ENCODE data around the gene KCNQ1. TPM values are rescaled to one million over a fixed set of nuclear protein-coding genes. Genes with fewer than 3 reads are reported as not detected.

The KCNQ1 gene
- total RNA-seq, 1 experiment from 2014 or later: not detected

DNA sequence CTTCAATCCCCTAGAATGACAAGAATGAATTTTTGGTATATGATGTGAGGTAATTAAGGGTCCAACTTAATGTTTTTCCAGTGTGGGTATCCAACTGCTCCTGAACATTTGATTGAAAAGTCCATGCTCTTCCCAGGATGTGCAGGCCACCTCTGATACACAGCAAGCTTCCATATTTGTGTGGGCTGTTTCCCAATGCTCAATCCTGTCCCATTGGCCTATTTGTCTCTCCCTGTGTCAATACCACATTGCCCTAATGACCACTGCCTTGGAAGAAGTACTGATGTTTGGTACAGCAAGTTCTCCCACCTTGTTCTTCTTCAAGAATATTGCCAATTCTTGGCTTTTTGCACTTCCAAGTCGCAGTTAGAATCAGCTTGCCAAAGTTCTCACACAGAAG is 212.1 kb downstream of the KCNQ1 start:
- intact Hi-C loops (cut with micrococcal nuclease): no loop called here
- CTCF ChIA-PET: no interaction called here
- BruUV-seq (replicated peaks): no TSS peak

DNA sequence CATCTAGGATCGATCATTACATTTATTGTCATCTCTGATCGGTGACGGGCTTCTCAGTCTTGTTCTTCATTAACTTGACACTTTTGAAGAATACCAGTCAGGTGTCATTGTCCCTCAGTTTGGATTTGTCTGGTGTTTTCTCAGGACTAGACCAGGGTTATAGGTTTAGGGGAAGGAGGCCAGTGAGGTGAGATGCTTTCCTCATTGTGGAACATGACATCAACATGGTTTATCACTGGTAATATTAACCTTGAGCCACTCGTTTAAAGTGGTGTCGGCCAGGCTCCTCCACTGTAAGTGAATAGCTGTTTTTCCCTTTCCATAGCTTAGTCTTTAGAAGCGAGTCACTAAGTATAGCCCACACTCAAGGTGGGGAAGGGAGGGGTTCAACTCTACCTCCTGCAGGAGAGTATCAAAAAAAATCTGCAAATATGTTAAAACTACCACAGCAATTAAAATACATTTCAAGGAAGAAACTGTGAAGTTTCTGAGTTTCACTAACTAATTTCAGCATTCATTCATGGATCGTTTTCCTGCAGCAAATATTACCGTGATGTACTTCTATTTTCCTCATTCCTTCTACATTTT is 213.0 kb downstream of the KCNQ1 start:
- CTCF ChIA-PET: interaction anchor here (0.7 kb wide), 1 partner anchor 12 kb away, joined by 3 read pairs; no protein-coding TSS in a partner anchor
- peaks cover 5% of the 10 kb centered on the region for H3K4me1 Mint-ChIP-seq (ENCODE audit: insufficient read depth, unreplicated experiment)
- H3K9me3 Mint-ChIP-seq (ENCODE audit: unreplicated experiment): peaks cover 7% of the 10 kb centered on the region
- POLR2A ChIA-PET: no interaction called here
- DNase-seq (ENCODE audit: unreplicated experiment): no peak
- H3K4me3 Mint-ChIP-seq (ENCODE audit: unreplicated experiment): no peak overlapping the region
- no peaks in the 10 kb centered on the region for H3K36me3 Mint-ChIP-seq (ENCODE audit: insufficient read depth, unreplicated experiment)
- TF ChIP-seq, protein P1, sequence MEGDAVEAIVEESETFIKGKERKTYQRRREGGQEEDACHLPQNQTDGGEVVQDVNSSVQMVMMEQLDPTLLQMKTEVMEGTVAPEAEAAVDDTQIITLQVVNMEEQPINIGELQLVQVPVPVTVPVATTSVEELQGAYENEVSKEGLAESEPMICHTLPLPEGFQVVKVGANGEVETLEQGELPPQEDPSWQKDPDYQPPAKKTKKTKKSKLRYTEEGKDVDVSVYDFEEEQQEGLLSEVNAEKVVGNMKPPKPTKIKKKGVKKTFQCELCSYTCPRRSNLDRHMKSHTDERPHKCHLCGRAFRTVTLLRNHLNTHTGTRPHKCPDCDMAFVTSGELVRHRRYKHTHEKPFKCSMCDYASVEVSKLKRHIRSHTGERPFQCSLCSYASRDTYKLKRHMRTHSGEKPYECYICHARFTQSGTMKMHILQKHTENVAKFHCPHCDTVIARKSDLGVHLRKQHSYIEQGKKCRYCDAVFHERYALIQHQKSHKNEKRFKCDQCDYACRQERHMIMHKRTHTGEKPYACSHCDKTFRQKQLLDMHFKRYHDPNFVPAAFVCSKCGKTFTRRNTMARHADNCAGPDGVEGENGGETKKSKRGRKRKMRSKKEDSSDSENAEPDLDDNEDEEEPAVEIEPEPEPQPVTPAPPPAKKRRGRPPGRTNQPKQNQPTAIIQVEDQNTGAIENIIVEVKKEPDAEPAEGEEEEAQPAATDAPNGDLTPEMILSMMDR (IDR thresholded peaks at IDR 0.05; ENCODE audit: unreplicated experiment): no peak
- H3K27ac Mint-ChIP-seq (ENCODE audit: low read depth, unreplicated experiment): no peak overlapping the region
- intact Hi-C loops (cut with micrococcal nuclease): no loop called here
- H3K27me3 Mint-ChIP-seq (ENCODE audit: insufficient read depth, unreplicated experiment): no peaks in the 10 kb centered on the region
- no TSS peak for BruUV-seq (replicated peaks)

More for the DNA sequence above, 212.1 kb downstream of the KCNQ1 start:
- peaks cover 7% of the 10 kb centered on the region for H3K9me3 Mint-ChIP-seq (ENCODE audit: unreplicated experiment)
- no peak for DNase-seq (ENCODE audit: unreplicated experiment)
- no peaks in the 10 kb centered on the region for H3K27me3 Mint-ChIP-seq (ENCODE audit: insufficient read depth, unreplicated experiment)
- no peak overlapping the region for H3K4me3 Mint-ChIP-seq (ENCODE audit: unreplicated experiment)
- H3K36me3 Mint-ChIP-seq (ENCODE audit: insufficient read depth, unreplicated experiment): no peaks in the 10 kb centered on the region
- POLR2A ChIA-PET: no interaction called here
- H3K27ac Mint-ChIP-seq (ENCODE audit: low read depth, unreplicated experiment): no peak overlapping the region
- H3K4me1 Mint-ChIP-seq (ENCODE audit: insufficient read depth, unreplicated experiment): peaks cover 5% of the 10 kb centered on the region
- TF ChIP-seq, protein P1 (IDR thresholded peaks at IDR 0.05; ENCODE audit: unreplicated experiment): no peak

DNA sequence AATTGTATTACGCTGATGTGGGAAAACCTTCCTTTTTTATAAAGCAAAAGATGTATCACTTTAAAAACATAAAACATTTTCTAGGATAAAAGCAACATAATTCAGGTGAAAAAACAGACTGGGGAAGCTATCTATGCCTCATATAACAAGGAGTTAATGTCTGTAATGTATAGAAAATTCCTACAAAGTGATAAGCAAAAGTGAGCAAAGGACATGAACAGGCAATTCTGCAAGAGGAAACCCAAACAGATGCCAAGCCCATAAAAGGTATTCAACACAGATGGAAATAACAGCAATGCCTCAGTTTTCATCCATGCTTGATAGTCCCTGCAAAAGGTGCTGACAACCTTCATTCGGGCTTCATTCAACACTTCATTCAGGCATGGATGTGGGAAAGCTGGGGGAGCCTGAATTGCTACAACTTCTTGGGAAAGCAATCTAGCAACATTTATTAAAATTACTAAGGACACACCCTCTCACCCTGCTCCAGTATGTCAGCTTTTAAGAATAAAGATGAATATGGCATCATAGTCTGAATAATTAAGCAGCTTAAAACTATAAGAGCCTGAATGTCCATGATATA is 215.6 kb downstream of the KCNQ1 start:
- H3K27ac Mint-ChIP-seq (ENCODE audit: low read depth, unreplicated experiment): no peak overlapping the region
- intact Hi-C loops (cut with micrococcal nuclease): no loop called here
- DNase-seq (ENCODE audit: unreplicated experiment): no peak
- BruUV-seq (replicated peaks): no TSS peak
- H3K27me3 Mint-ChIP-seq (ENCODE audit: insufficient read depth, unreplicated experiment): no peaks in the 10 kb centered on the region
- TF ChIP-seq, protein P1 (IDR thresholded peaks at IDR 0.05; ENCODE audit: unreplicated experiment): no peak
- peaks cover 7% of the 10 kb centered on the region for H3K9me3 Mint-ChIP-seq (ENCODE audit: unreplicated experiment)
- ChIA-PET CTCF (interaction anchor here (0.5 kb wide), 2 partner anchors 27 to 423 kb away, joined by 3 to 4 read pairs; no protein-coding TSS in a partner anchor), POLR2A (no interaction called here)
- H3K4me1 Mint-ChIP-seq (ENCODE audit: insufficient read depth, unreplicated experiment): peaks cover 5% of the 10 kb centered on the region
- H3K4me3 Mint-ChIP-seq (ENCODE audit: unreplicated experiment): no peak overlapping the region
- H3K36me3 Mint-ChIP-seq (ENCODE audit: insufficient read depth, unreplicated experiment): no peaks in the 10 kb centered on the region

DNA sequence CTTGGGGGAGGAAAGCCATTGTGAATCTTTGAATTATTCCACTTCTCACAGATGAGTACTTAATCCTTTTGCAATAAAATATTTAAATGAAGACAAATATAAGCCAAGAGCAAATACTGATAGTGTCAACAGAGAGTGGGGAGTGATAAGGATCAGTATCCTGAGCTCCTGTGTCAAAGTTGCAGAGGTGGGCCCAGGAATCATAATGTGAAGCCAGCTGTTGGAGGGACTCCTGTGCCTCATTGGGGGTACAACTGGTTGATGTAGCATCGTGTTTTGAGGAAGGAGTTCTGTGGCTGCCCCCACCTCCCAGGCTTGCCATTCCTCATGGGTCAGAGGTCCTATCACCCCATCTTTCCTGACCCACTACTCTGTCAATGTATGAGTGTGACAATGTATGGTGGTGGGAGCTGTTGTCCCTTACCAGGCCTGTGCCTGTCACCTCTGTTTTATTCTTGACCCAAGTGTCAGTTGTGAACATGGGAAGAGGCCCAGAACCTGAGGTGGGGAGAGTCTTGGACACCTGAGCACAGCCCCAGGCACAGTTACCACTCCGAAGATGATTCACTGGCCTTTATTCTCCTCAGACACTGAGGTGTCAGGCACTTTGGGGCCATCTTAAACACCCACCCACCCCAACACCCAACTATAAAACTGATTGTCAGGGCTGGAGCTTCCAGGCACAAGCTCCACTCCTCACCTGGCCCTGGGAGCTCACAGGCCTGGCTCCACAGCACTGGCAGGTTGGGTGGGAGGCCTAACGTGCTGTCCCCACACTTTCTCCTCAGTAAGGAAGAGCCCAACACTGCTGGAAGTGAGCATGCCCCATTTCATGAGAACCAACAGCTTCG is 216.6 kb downstream of the KCNQ1 start:
- ChIA-PET POLR2A (no interaction called here), CTCF (no interaction called here)
- Mint-ChIP-seq H3K27ac (ENCODE audit: low read depth, unreplicated experiment) (no peak overlapping the region), H3K9me3 (ENCODE audit: unreplicated experiment) (peaks cover 7% of the 10 kb centered on the region), H3K27me3 (ENCODE audit: insufficient read depth, unreplicated experiment) (no peaks in the 10 kb centered on the region), H3K4me3 (ENCODE audit: unreplicated experiment) (no peak overlapping the region), H3K4me1 (ENCODE audit: insufficient read depth, unreplicated experiment) (no peaks in the 10 kb centered on the region), H3K36me3 (ENCODE audit: insufficient read depth, unreplicated experiment) (no peaks in the 10 kb centered on the region)
- BruUV-seq (replicated peaks): no TSS peak
- intact Hi-C loops (cut with micrococcal nuclease): no loop called here
- TF ChIP-seq, protein P1 (IDR thresholded peaks at IDR 0.05; ENCODE audit: unreplicated experiment): no peak
- no peak for DNase-seq (ENCODE audit: unreplicated experiment)

Measured in MCF 10A (cell line).